Purkinje cell (primary cell): ENCODE measurements around the gene RPS6KB2. TPM values are rescaled to one million over a fixed set of nuclear protein-coding genes. Genes with fewer than 3 reads are reported as not detected.

ENCODE experiments used
- polyA plus RNA-seq: library from polyadenylated mRNA; unstranded; fragments of >200 nt; fragmentation: Nextera tagmentation; gene quantifications from 2 replicates; pipeline ENCODE4 v1.2.1, GENCODE V29; 2014

The RPS6KB2 gene
- 0.66 TPM in 1 of 2 replicates, not detected in the other for polyA plus RNA-seq

DNA sequence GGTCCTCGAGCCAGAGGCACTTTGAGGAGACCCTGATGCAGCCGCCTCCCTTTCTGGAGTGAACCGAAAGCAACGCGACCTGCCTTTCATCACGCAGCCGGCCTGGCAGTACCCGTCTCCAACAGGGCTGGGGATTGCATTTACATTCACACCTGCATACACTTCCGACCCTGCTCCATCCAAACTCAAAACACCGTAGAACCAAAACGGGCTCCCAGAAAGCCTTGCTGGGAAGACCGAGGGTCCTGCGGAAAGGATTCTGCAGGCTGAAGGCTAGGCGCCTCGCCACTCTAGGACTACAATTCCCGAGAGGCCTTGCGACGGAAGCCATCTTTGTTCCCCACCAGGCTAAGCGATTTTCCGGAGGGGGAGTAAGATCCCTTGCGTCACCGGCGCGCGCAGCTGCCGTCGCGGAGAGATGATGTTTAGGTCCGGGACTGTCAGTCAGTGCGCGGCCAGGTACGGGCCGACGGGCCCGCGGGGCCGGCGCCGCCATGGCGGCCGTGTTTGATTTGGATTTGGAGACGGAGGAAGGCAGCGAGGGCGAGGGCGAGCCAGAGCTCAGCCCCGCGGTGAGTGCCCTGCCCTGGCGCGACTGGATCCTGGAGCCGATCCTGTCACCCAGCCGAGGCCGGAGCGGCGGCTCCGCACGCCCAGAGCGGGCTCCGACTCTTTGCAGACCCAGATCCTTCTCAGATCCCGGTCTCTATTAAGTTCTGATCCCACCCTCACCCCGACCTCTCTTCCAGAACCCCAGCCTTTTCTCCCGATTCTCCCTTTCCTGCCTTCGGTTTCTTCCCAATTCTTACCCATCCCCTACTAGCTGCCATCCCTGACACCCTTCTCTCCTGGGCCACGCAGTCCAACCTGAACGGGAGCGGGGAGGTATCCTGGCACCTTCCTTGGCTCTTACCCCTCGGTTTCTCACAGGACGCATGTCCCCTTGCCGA, at the start of gene RPS6KB2:
Gene RPS6KB2, plus strand, starts transcription at position 443 of the 950 bp plus-strand sequence. Its CDS starts 52 bp downstream, at position 495.

GRCh38 chr11:67391304-67392182, 36.8 kb upstream of the RPS6KB2 start, which contains the start of gene RAD9A:
RAD9A (plus strand) TSS chr11:67391986; CDS start chr11:67392045, 59 bp downstream.

GRCh38 chr11:67401495-67402191, 26.7 kb upstream of the RPS6KB2 start, which contains the start of gene PPP1CA:
PPP1CA (minus strand) TSS chr11:67401858; CDS start chr11:67401782, 76 bp downstream.

DNA sequence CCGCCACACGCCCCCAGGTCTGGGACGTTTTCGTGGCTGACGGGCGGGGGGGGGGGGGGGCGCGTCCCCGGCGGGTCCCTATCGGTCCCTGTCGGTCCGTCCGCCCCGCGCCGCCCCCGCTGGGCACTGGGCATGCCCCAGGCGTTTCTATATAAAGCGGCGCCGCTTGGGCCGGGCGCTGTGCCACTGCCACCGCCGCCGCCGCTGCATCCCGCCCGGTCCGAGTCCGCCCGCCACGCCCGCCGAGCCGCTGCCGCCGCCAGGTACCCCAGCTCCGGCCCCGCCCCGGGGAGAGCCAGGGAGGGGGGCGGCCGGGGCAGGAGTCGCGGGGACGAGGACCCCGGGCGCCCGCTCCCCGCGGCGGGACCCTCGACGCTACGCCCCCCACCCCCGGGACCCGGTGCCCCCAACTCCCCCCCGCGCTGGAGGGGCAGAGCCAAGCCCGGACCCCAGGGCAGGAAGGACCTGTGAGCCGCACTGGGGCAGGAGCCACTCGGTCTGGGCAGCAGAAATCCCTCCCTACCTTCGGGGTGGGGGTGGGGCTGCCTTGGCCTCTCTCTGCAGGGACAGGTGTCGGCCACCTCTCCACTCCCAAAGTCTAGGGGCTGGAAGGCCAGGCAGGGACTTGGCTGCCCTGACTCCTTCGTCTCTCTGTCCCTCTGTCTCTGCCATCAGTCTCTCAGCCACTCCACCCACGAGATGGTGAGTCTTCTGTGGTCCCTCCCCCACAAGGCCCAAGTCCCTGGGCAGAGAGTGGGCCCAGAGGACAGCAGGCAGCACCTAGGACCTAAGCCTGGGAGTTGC, 12.6 kb upstream of the RPS6KB2 start, which contains the start of gene CARNS1:
Gene CARNS1, plus strand, starts transcription at position 178 of the 804 bp plus-strand sequence. Its CDS starts 522 bp downstream, at position 700.

GRCh38 chr11:67437082-67437808, 9.0 kb downstream of the RPS6KB2 start, which contains the start of gene PTPRCAP:
PTPRCAP (minus strand) TSS chr11:67437682; CDS start chr11:67437619, 63 bp downstream.

GRCh38 chr11:67452141-67452952, 24.1 kb downstream of the RPS6KB2 start, which contains the start of gene GPR152:
GPR152 (minus strand) TSS chr11:67452729; CDS start chr11:67452724, 5 bp downstream.

GRCh38 chr11:67455054-67455453, 26.8 kb downstream of the RPS6KB2 start, which contains the start of gene CABP4:
CABP4 (plus strand) TSS chr11:67455354; CDS start chr11:67455424, 70 bp downstream.

DNA sequence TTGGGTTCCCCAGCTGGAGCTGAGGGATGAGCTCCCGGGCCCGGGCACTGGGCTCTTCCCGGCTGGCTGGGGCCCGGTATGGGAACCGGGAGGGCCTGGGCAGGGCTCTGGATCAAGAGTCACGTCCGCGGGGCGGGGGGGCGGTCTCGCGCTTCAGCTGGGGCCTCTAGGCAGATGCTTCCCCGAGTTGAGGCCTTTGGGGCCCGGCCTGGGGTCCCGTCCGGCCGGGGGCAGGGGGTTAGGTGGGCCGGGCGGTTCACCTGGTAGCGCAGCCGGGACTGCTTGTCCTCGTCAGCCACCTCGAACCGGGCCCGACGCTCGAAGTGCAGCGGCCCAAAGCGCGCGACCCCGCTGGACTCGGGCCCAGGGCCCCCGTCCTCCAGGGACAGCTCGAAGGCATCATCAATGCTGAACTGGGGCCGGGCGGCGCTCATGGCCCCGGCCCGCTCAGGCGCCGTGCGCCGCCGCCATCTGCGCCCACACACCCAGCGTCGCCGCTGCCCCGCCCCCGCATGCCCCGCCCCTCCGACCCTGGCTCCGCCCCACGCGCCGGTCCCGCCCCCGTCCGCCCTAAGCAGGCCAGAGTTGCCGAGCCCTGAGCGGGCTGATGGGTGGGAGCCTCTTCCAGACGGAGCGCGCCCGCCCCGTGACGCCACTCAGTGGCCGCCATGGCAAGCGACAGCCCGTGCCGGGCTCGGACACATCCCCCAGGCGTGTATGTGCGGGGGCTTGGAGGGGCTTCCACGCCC, 40.6 kb downstream of the RPS6KB2 start, which contains the start of gene TMEM134:
Gene TMEM134, minus strand, starts transcription at position 493 of the 749 bp plus-strand sequence. Its CDS starts 59 bp downstream, at position 434.

DNA sequence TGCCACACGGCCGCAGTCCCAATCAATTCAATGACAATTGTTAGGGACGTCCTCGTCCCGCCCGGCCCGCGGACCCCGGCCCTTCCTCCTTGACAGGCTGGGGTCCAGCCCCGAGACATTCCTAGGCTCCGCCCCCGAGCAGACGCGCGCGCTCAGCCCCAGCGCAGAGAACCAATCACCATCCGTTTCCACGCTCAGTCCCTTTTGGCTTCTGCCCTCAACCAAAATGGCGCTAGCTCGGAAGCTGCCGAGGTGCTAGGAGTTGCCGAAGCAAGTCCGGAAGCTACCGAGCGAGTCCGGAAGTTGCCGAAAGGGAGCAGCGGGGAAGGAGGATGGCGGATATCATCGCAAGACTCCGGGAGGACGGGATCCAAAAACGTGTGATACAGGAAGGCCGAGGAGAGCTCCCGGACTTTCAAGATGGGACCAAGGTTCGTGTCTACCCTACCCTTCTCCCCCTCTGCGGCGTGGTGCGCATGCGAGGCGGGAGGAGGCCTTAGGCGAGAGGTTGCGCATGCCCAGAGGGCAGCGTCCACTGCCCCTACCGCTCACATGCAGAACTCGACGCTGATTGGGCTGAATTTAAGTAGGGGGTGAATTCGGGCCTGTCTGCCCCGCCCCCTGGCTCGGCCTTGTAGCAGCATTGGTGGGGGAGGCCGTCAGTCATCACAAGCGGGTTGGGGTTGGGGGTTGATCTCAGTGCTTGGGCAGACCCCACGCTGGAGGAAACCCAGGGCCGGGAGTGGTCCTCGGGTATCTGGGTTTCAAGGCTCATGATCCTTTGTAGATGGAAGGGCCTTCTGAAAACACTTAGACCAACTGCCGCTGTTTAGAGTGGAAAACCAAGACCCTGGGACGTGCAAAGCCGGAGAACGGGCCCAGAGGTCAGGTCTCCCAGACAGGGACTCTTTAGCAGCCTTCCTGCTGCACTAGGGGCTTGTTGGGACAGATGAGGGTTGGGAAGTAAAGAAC, 54.8 kb downstream of the RPS6KB2 start, which contains the start of gene AIP:
Gene AIP, plus strand, starts transcription at position 200 of the 972 bp plus-strand sequence. Its CDS starts 133 bp downstream, at position 333.

Other genes starting within 250 kb of the RPS6KB2 start
- 1.1 and 1.2 TPM in 2 replicates for gene GRK2, start 162.0 kb upstream of the RPS6KB2 start, polyA plus RNA-seq
- 0.63 and 4.3 TPM in 2 replicates for gene ANKRD13D, start 139.2 kb upstream of the RPS6KB2 start, polyA plus RNA-seq
- 3.2 TPM in 1 of 2 replicates, not detected in the other for gene SSH3, start 125.0 kb upstream of the RPS6KB2 start, polyA plus RNA-seq
- gene POLD4, start 74.9 kb upstream of the RPS6KB2 start, polyA plus RNA-seq, result 4.0 TPM in 1 of 2 replicates, not detected in the other
- gene CLCF1, start 54.9 kb upstream of the RPS6KB2 start, polyA plus RNA-seq, result not detected in 2 replicates
- gene RAD9A, start 36.5 kb upstream of the RPS6KB2 start, polyA plus RNA-seq, result 0.35 and 2.5 TPM in 2 replicates
- gene PPP1CA, start 26.6 kb upstream of the RPS6KB2 start, polyA plus RNA-seq, result 14.0 and 30.5 TPM in 2 replicates
- not detected in 2 replicates for gene TBC1D10C, start 24.4 kb upstream of the RPS6KB2 start, polyA plus RNA-seq
- 0.39 and 0.41 TPM in 2 replicates for gene CARNS1, start 12.8 kb upstream of the RPS6KB2 start, polyA plus RNA-seq
- gene PTPRCAP, start 9.2 kb downstream of the RPS6KB2 start, polyA plus RNA-seq, result 1.0 TPM in 1 of 2 replicates, not detected in the other
- gene CORO1B, start 15.0 kb downstream of the RPS6KB2 start, polyA plus RNA-seq, result 1.5 and 4.7 TPM in 2 replicates
- gene GPR152, start 24.2 kb downstream of the RPS6KB2 start, polyA plus RNA-seq, result not detected in 2 replicates
- 0.08 and 0.52 TPM in 2 replicates for gene CABP4, start 26.9 kb downstream of the RPS6KB2 start, polyA plus RNA-seq
- 37.1 and 46.2 TPM in 2 replicates for gene TMEM134, start 40.8 kb downstream of the RPS6KB2 start, polyA plus RNA-seq
- gene AIP, start 54.5 kb downstream of the RPS6KB2 start, polyA plus RNA-seq, result 33.2 and 34.2 TPM in 2 replicates
- gene PITPNM1, start 76.9 kb downstream of the RPS6KB2 start, polyA plus RNA-seq, result 0.10 and 0.95 TPM in 2 replicates
- gene CDK2AP2, start 79.7 kb downstream of the RPS6KB2 start, polyA plus RNA-seq, result 30.5 and 34.5 TPM in 2 replicates
- gene CABP2, start 95.0 kb downstream of the RPS6KB2 start, polyA plus RNA-seq, result not detected in 2 replicates
- gene GSTP1, start 155.3 kb downstream of the RPS6KB2 start, polyA plus RNA-seq, result 101 and 134 TPM in 2 replicates
- gene NDUFV1, start 178.4 kb downstream of the RPS6KB2 start, polyA plus RNA-seq, result 104 and 130 TPM in 2 replicates
- 0.46 and 0.71 TPM in 2 replicates for gene NUDT8, start 201.4 kb downstream of the RPS6KB2 start, polyA plus RNA-seq
- not detected in 2 replicates for gene TBX10, start 211.3 kb downstream of the RPS6KB2 start, polyA plus RNA-seq
- not detected in 2 replicates for gene ACY3, start 222.2 kb downstream of the RPS6KB2 start, polyA plus RNA-seq
- gene ALDH3B2, start 246.1 kb downstream of the RPS6KB2 start, polyA plus RNA-seq, result not detected in 2 replicates